Activated effector memory CD4-positive, alpha-beta T cell treated with anti-CD3 and anti-CD28 coated beads, Interleukin-2, amount 50 U/mL, for 16 hours (primary cell): ENCODE results near the gene AMBP.

Source experiments
- DNase-seq: peaks from one replicate; pipeline ENCODE4 v3.0.0-alpha.2; 2020

AMBP gene

DNA sequence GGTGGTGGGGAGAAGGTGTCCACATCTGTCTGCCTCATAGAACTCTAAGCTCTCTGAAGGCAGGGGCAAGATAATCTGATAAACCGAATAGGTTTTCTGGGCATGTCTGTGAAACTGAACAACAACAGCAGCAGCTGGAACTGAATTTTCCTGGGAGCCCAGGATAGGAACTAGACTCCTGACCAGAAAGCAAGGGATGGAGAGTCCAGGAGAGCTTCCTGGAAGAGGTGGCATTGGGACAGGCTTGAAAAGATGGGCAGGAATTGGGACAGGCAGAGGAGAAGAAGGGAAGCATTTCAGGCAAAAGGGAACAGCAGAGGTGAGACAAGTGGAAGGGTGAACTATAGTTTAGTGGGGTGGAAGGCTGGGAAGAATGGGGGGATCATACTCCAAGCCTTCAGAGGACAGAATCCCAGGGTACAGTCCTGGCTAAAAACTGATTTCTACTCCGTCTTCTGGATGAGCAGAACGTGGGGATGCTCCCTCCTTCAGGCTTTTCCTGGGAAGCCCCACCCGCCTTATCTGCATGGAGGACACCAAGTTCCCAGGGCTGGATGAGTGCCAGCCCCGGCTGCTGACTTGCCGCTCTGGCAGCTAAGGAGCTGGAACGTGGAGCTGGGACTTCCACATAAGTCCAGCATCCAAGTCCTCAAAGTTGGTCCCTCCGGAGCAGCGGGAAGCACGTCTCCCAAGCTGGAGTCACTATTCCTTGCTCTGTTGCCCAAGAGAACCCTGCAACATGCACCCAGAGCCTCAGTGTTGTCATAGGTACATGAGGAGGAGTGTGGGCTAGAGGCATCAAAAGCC lies 34.9 kb upstream of the AMBP start:
- peak; percentile 45 for DNase-seq

DNA sequence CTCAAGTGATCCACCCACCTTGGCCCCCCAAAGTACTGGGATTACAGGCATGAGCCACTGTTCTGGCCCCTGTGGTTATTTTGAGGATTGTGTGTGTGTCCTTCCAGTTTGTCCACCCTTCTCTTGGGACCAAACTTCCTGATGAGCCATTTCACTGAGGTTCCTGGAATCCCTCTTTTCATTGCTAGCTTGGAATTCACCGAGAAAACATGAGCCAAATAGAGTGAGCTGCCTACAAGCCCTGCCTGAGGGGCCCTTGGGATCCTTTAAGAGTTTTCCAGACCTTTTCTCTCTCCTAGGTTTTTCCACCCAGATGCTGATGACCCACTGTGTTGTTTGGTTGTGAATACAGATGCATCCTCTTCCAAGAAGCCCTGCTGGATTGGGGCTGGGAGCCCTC lies 34.2 kb upstream of the AMBP start:
- peak; percentile 10 for DNase-seq

DNA sequence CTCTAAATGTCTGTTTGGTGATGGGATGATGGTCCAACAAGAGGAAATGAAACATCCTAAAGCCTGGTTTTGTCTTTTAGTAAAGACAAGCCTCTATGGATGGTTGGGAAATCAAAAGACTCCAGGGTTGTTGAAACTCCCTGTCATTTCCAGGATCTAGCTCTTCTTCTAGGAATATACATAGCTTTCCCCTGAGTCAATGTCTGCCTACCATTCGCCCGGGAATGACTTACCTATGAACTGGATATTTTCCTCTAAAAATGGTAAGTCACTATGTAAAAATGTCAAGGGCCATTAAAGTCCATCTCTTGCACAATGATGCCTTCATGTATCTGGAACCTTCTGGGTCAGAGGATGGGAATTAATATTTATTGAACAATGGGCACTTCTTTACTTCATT lies 32.1 kb upstream of the AMBP start:
- no peak for DNase-seq

DNA sequence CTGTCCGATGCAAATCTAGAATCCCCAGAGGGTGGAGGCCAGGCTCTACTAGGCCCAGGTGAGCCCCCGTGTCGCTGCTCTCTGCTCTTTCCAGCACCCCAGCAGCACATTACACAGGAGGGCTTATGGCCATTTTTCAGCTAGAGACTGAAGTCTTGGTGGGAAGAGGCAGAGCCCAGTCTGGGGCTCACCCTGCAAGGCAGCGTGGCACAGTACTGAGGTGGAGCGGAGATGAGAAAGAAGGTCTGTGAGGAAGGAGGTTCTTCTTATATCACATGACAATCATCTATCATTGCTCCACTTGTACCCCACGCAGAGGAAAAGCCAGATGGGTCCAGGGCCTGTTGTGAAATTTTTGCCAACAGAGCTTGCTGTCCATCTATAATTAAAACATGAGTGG lies 31.0 kb upstream of the AMBP start:
- peak; percentile 12 for DNase-seq

DNA sequence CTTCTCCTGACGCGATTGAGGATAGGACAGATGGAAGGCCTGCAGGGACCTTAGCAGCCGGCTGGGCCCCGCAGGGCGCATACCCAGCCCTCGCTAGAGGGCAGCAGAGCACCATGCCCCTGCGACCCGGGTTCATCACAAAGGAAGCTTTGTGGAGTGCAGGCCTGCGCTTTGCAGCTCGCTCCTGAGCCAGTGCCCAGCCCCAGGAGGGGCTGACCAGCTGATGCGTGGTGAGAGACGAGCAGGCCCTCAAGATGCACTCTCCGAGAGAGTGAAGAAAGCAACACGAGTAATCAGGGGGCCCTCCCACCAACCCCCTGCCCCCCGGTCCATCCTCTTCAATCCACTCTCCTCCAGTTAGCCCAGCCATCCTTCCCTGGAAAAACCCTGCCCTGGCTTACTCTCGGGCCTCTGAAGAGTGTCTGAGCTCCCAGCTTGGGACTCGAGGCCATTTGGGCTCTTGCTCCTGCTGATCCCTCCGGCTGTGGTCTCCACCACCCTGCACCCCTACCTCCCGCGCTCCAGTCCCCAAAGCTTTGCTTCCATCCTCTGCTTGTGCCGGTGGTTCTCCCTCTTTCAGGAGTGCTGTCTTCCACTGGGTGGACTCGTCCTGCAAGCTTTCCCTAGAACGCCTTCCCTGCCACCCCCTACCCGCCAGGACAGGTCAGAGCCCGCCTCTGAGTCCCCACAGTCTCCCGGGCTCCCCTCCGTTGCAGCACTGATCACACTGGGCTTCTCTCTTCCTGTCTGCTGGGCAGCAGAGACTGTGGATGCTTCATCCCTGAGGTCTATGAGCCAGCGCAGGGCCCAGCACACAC lies 30.1 kb upstream of the AMBP start:
- peak; percentile 79 for DNase-seq

DNA sequence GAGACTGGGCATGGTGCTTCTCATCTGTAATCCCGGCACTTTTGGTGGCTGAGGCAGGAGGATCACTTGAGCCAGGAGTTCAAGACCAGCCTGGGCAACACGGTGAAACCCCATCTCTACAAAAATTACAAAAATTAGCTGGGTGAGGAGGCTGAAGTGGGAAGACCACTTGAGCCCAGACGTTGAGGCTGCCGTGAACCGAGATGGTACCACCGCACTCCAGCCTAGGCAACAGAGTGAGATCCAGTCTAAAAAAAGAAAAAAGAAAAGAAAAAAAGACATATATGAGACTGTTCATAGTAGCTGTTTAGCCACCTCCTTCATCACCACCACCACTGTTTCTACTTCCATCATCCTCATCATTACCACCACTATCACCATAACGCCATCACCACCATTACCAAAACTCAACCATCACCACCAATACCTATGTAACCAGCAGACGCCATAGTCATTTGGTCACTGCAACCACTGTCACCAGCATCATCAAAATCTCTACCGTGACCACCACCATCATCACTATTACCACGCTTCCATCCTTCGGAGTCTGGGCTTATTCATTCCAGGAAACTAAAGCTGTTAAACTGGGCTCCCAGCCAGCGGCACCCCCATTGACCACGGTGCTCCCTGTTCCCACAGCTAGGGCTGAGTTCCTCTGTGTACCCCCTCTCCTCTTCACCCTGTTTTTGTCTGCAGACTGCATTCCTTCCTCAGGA lies 29.3 kb upstream of the AMBP start:
- peak; percentile 10 for DNase-seq

DNA sequence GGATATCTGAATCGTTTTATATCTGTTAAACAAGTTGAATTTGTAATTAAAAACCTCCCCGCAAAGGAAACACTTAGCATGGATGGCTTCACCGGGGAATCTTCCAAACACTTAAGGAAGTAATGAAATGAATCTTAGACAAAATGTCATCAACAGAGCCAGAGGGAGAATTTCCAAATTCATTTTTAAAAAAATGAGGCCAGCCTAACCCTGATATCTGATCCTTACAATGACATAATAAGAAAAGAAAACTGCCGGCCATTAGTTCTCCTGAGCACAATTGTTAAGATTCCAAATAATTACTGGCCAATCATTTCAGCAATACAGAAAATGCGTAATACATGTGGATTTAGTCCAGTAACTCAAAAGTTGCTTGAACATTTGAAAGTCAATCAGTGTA lies 27.1 kb upstream of the AMBP start:
- no peak for DNase-seq

DNA sequence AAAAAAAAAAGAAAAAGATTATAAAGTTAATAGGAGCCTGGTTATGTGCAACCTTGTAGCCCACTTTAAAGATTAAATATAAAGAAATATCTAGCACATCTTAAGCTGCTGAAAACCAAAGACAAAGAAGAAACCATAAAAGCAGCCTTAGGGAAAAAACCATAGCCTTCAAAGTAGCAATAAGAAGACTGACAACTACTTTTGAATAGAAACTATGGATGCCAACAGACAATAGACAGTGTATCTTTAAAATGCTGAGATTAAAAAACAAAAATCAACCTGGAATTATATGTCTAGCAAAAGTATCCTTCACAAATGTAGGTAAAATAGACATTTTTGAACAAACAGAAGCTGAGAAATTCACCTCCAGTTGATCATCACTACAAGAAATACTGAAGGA lies 24.4 kb upstream of the AMBP start:
- DNase-seq = no peak

DNA sequence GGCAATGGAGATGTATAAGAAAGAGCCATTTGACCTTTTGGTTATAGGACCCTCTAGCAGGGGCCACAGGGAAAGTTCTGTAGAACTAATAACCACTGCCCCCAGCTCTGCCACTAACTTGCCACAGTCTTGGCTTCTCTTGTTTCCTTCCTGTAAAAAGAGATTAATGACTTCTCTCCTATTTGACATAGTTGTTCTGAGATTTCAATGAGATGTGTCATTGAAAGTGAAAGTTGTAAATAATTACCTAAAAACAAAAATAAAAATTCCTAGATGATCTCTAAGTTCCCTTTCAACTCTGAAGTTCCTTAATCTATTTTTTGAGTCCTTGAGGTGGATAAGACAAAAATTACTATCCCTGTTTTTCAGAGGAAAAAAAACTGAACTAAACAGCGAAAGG lies 22.4 kb upstream of the AMBP start:
- DNase-seq = no peak

DNA sequence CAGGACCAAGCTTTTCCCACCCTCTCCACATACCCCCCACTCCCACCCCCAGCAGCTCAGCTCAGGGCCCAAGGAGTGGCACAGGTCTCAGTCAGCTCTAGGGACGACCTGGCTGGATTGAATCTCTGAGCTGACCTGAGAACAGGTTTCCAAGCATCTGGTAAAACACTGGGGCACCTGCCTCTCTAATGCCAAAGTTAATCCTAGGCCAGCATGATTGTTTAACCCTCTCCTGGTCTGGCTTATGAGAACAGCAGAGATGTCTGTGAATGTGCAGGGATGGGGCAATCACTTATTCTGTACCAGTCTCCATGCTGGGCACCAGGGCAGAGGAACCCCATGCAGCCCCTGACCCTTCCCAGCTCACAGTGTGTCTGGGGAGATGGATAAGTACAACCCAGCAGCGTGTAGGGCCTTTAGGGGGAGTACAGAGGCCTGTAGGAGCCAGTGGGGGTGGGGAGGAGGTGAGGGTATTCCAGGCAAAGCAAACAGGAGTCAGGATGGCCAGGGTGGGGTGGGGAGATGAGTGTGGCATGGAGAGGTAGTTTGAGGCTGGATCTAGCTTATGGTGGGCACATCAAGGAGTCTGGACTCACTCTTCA lies 21.7 kb upstream of the AMBP start:
- DNase-seq = peak; percentile 38

DNA sequence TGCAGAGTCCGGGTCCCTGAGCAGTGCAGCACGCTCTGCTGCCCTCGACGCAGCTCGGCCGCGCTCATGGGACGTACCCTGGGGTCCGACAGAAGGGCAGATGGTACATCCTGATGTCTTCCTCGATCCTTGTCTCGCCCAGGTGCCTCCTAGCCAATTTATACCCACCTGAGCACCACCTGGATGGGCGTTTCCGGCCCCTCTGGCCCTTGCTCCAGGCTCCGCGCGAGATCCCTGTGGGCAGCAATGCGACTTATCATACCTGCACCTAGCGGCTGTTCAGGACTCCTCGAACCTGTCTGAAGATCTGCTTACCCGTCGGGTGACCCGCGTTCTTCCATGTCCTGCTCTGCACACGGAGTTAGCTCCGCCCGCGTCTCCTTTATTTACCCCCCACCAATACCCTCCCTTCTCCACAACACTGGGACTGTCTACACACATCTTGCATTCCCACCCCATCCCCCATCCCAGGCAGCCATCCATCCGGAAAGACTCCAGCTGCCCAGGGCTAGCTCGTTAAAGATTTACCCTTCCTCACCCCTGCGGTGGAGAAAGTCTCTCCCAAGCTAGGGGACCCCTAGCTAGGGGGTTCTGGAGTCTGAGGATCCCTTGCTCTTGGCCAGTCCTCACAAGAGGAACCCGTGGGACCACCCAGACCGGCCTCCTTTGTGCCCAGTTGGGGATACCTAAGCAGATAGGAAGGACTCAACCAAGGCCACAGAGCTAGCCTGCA lies 21.0 kb upstream of the AMBP start, which contains the start of gene KIF12:
Gene KIF12 (minus strand): TSS at position 357 of the 733 bp plus-strand sequence. CDS start 16 bp downstream, at position 341.
- DNase-seq = peak; percentile 36

DNA sequence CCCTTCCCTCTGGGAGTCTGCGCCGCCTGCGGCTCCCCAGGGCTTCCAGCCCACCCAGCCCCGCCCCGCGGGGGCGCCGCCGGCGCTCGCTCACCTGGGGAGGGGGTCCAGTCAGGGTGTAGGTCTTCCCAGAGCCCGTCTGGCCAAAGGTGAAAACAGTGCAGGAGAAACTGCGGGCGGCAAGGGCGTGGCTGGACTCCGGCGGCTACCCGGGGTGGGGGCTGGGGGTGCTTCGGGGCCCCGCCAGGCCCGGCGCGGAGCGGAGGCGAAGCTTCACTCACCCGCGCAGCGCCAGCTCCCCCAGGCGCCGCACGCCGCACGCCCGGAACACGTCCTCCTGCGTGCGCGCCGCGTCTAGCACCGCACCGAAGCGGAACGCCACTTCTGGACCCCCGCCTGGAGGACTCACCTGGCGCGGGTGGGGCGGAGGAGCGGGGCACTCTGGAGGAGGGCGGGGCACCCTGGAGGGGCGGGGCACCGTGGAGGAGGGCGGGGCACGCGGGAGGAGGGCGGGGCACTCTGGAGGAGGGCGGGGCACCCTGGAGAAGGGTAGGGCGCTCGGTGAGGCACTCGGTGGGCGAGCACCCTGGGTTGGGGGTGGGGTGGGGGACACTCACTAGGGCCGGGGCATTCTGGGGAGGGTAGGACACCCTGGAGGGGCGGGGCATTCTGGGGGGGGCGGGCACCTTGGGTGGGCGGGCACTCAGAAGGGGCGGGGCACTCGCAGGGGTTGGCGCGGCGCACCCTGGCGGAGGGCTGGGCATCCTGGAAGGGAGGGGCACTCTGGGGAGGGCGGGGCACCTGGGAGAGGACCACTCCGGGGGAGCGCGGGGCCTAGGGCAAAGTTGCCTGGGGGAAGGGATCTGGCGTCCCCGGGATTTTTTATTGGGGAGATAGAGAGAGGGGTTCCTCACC lies 20.2 kb upstream of the AMBP start:
- peak; percentile 64 for DNase-seq

DNA sequence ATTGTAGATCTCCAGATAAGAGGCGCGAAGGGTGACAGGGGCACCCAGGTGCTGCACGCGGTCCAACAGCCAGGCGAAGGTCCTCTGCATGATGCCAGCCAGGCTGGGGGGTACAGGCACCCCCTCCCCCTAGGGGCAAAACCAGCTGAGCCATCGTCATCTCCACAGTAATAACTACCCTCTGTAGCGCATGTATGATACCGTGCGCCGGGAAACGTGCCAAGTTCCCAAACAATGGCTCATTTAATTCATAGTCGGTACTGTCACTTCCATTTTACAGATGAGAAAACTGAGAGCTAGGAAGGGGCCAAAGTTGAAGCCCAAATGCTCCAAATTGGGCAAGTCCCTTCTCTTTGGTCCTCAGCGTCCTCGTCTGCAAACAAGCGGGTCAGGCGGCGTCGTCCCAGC lies 19.5 kb upstream of the AMBP start:
- DNase-seq = peak; percentile 56

DNA sequence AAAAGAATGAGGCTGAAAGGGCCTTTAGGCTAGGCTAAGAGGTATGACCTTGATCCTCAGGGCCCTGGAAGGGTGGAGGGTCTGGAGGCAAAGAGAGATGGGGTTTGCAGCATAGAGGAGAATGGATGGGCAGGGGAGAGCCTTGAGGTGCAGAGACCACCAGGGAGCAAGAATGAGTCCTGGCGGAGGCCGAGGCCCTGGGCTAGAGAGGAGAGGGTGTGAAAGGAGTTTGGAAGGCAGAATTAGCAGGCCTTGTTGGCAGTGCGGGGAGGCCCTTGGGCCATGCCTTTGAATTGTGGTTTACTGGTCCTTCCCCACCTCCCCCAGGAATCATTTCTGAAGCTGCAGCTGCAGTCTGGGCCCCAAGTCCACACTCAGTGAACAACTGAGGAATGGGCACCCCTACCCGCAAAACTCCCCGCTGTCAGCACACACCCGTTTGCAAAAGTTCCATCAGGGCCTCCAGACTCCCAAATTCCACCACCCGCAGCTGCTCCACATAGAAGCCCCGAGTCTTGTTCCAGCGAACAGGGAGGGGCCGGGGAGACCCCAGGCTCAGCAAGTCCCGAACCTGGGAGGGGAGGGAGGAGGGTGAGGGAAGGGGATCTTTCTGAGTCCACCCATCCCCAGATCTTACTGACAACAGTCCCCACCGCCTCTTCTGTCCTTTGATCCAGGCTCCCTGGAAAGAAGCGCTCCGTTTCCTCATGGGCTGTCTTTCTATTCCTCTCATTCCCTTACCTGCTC lies 18.9 kb upstream of the AMBP start:
- DNase-seq = peak; percentile 46

DNA sequence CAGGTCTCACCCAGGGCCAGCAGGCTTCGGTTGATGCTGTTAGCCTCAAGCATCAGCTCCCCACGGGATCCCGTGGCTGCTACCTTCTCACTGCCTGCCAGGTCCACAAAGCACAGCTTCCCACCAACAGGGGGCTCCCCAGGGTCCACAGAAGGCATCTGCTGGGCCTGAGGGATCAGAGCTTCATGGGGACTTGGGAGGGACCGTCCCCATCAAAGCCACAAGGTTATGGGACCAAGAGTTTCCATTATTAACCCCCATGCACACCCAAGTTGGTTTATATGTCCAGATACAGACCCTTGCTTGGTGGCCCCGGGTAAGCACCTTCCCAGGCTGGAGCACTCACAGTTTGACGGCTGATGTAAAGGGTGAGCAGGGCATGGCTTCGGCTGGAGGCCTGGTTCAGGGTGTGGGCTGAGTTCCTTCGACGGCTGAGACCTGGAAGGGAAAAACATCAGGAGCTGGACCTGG lies 18.0 kb upstream of the AMBP start:
- DNase-seq = peak; percentile 50

DNA sequence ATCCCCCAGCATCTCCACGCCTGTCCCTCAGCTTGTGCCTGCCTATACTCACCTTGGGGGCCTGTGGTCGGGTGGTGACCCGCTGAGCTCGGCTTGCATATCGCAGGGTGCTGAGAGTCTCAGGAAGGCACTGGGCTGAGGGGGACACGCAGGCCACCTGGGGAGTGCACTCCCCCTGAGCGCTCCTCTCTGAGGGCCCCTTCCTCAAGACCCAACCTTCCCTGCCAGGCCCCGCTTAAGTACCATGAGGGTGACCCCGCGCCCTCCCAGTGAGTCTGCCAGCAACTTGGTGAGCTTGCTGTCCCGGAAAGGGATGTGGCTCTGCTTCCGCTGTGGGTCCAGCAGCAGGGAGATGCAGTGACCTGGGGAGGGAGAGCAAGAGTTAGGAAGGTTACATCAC lies 16.9 kb upstream of the AMBP start:
- DNase-seq = peak; percentile 53

DNA sequence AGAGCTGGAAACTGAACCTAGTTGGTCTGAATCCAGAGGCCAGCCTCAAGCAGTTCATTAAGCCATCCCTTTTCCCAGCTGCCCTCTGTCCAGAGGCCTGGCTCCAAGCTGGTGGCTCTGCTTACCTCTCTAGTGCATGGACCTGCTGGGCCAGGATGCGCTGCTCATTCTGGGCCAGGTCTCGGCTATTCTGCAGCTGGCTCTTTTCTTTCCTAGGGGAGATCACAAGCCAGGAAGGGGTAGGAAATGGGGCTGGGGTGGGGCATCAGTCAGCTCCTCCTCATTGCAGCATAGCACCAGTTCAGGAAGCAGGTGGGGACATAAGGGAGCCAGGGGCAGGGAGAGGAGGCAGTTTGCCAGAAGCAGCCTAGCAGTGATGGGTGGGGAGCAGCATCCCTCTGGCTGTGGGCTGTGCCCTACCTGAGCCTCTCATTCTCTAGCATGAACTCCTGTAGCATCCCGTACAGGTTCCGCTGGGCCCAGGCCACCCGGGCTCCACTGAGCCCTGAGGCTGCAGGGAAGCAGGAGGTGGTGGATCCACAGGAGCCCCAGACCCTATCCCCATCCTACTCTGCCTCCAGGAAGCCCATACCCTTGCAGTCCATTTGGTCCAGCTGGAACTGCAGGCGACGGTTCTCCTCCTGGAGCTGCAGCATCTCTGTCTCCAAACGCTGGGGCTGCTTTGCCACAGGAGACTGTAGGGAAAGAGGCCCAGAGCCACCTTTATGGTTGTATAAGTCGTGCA lies 15.8 kb upstream of the AMBP start:
- DNase-seq = peak; percentile 41

DNA sequence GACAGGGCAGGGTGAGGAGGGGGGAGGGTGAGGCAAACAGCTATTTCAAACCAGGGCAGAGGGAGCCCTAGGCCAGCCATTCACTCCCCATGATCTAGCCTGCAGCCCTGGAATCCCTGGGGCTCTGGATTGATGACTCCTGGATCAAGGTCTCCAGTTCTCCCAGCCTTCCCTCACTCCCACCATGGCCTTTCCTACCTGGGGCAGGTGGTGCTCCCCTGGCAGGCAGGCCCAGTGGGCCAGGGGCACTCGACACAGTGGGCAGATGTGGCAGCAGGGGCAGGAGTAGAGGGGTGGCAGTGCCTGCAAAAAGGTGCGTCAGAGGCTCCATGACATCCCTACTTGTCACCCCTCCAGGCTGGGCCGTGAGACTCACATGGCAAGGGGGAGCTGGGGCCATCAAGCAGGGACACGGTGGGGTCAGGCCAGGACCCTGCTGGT lies 15.0 kb upstream of the AMBP start:
- peak; percentile 38 for DNase-seq

DNA sequence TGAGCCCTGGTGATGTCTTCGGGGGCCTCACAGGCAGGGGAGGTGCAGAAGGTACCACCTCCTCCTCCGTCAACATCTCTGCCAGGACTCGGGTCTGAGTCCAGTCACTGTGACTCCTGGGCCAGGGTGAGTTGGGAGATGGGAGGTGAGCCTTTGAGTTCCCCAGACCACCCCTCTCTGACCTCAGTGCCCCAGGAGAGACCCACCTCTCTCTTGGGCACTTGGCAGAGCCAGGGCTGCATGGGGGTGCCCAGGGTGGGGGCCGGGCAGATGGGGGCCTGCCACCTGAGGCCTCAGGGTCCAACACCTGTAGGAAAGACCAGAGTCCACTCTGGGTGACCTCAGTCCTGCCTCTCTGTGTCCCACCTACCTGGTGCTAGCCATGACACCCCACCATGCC lies 14.2 kb upstream of the AMBP start:
- peak; percentile 51 for DNase-seq
